IgD-negative memory B cell (primary cell): ENCODE measurements around the gene ZNF445. TPM values are rescaled to one million over a fixed set of nuclear protein-coding genes. Genes with fewer than 3 reads are reported as not detected.
"Not testable (repeated sequence)": the region's sequence is repeated elsewhere in the genome, so short reads cannot be mapped to it uniquely, and the experiment has no call there.

Experiments used
- H3K27ac Mint-ChIP-seq, 3 donors: one replicate each; pipeline ENCODE4 v1.8.0; 2020 to 2022; ENCODE audit warnings: mild to moderate bottlenecking in 3 of 3, mixed read lengths in 3 of 3, moderate library complexity in 1 of 3
- H3K27me3 Mint-ChIP-seq: one replicate; pipeline ENCODE4 v1.8.0; 2021; ENCODE audit warnings: mixed read lengths
- H3K36me3 Mint-ChIP-seq: one replicate; pipeline ENCODE4 v1.8.0; 2020; ENCODE audit warnings: mild to moderate bottlenecking, mixed read lengths
- H3K4me1 Mint-ChIP-seq, 3 donors: one replicate each; pipeline ENCODE4 v1.8.0; 2020 to 2022; ENCODE audit warnings: mixed read lengths in 3 of 3, mild to moderate bottlenecking in 1 of 3
- H3K4me3 Mint-ChIP-seq, 4 donors: one replicate each; pipeline ENCODE4 v1.8.0; 2020 to 2022; ENCODE audit warnings: mild to moderate bottlenecking in 4 of 4, mixed read lengths in 4 of 4, moderate library complexity in 3 of 4
- H3K9me3 Mint-ChIP-seq, 3 donors: one replicate each; pipeline ENCODE4 v1.8.0; 2020 to 2021; ENCODE audit warnings: mixed read lengths in 3 of 3, mild to moderate bottlenecking in 1 of 3
- polyA plus RNA-seq: library from polyadenylated mRNA; unstranded; fragments of 300-500 nt; fragmentation: Illumina TruSeq; gene quantifications from one replicate; pipeline ENCODE4 v1.2.3, GENCODE V29; 2021

The ZNF445 gene
- polyA plus RNA-seq, 1 donor from 2014 or later: 2.7 TPM

- H3K27ac Mint-ChIP-seq: no peak overlapping the region
- H3K36me3 Mint-ChIP-seq: no peaks in the 10 kb centered on the region
- H3K4me1 Mint-ChIP-seq: no peaks in the 10 kb centered on the region
- no peaks in the 10 kb centered on the region for H3K27me3 Mint-ChIP-seq
- H3K4me3 Mint-ChIP-seq: no peak overlapping the region
- H3K9me3 Mint-ChIP-seq: no peaks in the 10 kb centered on the region
Measured at GRCh38 chr3:44415421-44415820, 62.0 kb downstream of the ZNF445 start.

- Mint-ChIP-seq H3K36me3 (no peaks in the 10 kb centered on the region), H3K27me3 (no peaks in the 10 kb centered on the region), H3K4me1 (no peaks in the 10 kb centered on the region), H3K9me3 (no peaks in the 10 kb centered on the region), H3K27ac (no peak overlapping the region), H3K4me3 (no peak overlapping the region)
Measured at GRCh38 chr3:44414517-44415090, 62.9 kb downstream of the ZNF445 start.

GRCh38 chr3:44412365-44412764 is 65.1 kb downstream of the ZNF445 start:
- Mint-ChIP-seq H3K27me3 (no peaks in the 10 kb centered on the region), H3K27ac (no peak overlapping the region), H3K4me1 (no peaks in the 10 kb centered on the region), H3K9me3 (no peaks in the 10 kb centered on the region), H3K36me3 (no peaks in the 10 kb centered on the region), H3K4me3 (no peak overlapping the region)

GRCh38 chr3:44411031-44411645 is 66.3 kb downstream of the ZNF445 start:
- Mint-ChIP-seq H3K27ac (no peak overlapping the region), H3K4me3 (no peak overlapping the region), H3K27me3 (no peaks in the 10 kb centered on the region), H3K36me3 (no peaks in the 10 kb centered on the region), H3K4me1 (no peaks in the 10 kb centered on the region), H3K9me3 (no peaks in the 10 kb centered on the region)

GRCh38 chr3:44409640-44410410 is 67.6 kb downstream of the ZNF445 start:
- no peaks in the 10 kb centered on the region for H3K9me3 Mint-ChIP-seq
- no peaks in the 10 kb centered on the region for H3K27me3 Mint-ChIP-seq
- no peak overlapping the region for H3K27ac Mint-ChIP-seq

GRCh38 chr3:44402548-44402947 is 74.9 kb downstream of the ZNF445 start:
- Mint-ChIP-seq H3K27ac (no peak overlapping the region), H3K27me3 (no peaks in the 10 kb centered on the region), H3K9me3 (no peaks in the 10 kb centered on the region), H3K4me1 (no peaks in the 10 kb centered on the region), H3K4me3 (no peak overlapping the region), H3K36me3 (peaks cover 9% of the 10 kb centered on the region)

More at GRCh38 chr3:44409640-44410410, 67.6 kb downstream of the ZNF445 start:
- H3K36me3 Mint-ChIP-seq: no peaks in the 10 kb centered on the region
- H3K4me1 Mint-ChIP-seq: no peaks in the 10 kb centered on the region
- H3K4me3 Mint-ChIP-seq: no peak overlapping the region

- Mint-ChIP-seq H3K9me3 (no peaks in the 10 kb centered on the region), H3K27ac (no peak overlapping the region), H3K36me3 (peaks cover 11% of the 10 kb centered on the region), H3K27me3 (no peaks in the 10 kb centered on the region), H3K4me3 (no peak overlapping the region), H3K4me1 (no peaks in the 10 kb centered on the region)
Measured at GRCh38 chr3:44400771-44401170, 76.7 kb downstream of the ZNF445 start.

- no peak overlapping the region for H3K27ac Mint-ChIP-seq
- H3K27me3 Mint-ChIP-seq: no peaks in the 10 kb centered on the region
- peaks cover 6% of the 10 kb centered on the region for H3K36me3 Mint-ChIP-seq
- H3K9me3 Mint-ChIP-seq: no peaks in the 10 kb centered on the region
- no peak overlapping the region for H3K4me3 Mint-ChIP-seq
- H3K4me1 Mint-ChIP-seq: no peaks in the 10 kb centered on the region
Measured at GRCh38 chr3:44398853-44399252, 78.6 kb downstream of the ZNF445 start.

- not testable (repeated sequence) for H3K27ac Mint-ChIP-seq, H3K4me1 Mint-ChIP-seq, H3K27me3 Mint-ChIP-seq, H3K9me3 Mint-ChIP-seq, H3K36me3 Mint-ChIP-seq, H3K4me3 Mint-ChIP-seq
Measured at GRCh38 chr3:44398271-44398670, 79.2 kb downstream of the ZNF445 start.

GRCh38 chr3:44396200-44397171 is 81.0 kb downstream of the ZNF445 start:
- peaks cover 5% of the 10 kb centered on the region for H3K36me3 Mint-ChIP-seq
- no peaks in the 10 kb centered on the region for H3K4me1 Mint-ChIP-seq
- H3K27ac Mint-ChIP-seq: no peak overlapping the region
- no peaks in the 10 kb centered on the region for H3K27me3 Mint-ChIP-seq
- H3K4me3 Mint-ChIP-seq: no peak overlapping the region
- peaks cover 0 to 5% (median under 1%) of the 10 kb centered on the region in 3 donors for H3K9me3 Mint-ChIP-seq

GRCh38 chr3:44395714-44396113 is 81.8 kb downstream of the ZNF445 start:
- Mint-ChIP-seq H3K27ac (no peak overlapping the region), H3K36me3 (peaks cover 6% of the 10 kb centered on the region), H3K4me3 (no peak overlapping the region), H3K27me3 (no peaks in the 10 kb centered on the region), H3K4me1 (no peaks in the 10 kb centered on the region), H3K9me3 (peaks cover 0 to 5% (median 2%) of the 10 kb centered on the region in 3 donors)

GRCh38 chr3:44392489-44392888 is 85.0 kb downstream of the ZNF445 start:
- Mint-ChIP-seq H3K9me3 (peaks cover 2 to 5% (median 5%) of the 10 kb centered on the region in 3 donors), H3K4me1 (no peaks in the 10 kb centered on the region), H3K27me3 (no peaks in the 10 kb centered on the region), H3K27ac (peak overlapping the region in 1 of 3 donors; percentile 46), H3K4me3 (no peak overlapping the region), H3K36me3 (peaks cover 6% of the 10 kb centered on the region)

- Mint-ChIP-seq H3K4me1 (peaks cover 0 to 2% (median 0%) of the 10 kb centered on the region in 3 donors), H3K4me3 (no peak overlapping the region), H3K9me3 (peaks cover 2 to 8% (median 6%) of the 10 kb centered on the region in 3 donors), H3K27me3 (no peaks in the 10 kb centered on the region), H3K36me3 (peaks cover 6% of the 10 kb centered on the region), H3K27ac (no peak overlapping the region)
Measured at GRCh38 chr3:44387404-44387803, 90.1 kb downstream of the ZNF445 start.
